Kidney tubule cell (primary cell): ENCODE data around the gene TAT.

Source experiments
- DNase-seq: peaks from one replicate; pipeline ENCODE4 v3.0.0-alpha.2; 2018; ENCODE audit warnings: low spot score

TAT gene

DNA sequence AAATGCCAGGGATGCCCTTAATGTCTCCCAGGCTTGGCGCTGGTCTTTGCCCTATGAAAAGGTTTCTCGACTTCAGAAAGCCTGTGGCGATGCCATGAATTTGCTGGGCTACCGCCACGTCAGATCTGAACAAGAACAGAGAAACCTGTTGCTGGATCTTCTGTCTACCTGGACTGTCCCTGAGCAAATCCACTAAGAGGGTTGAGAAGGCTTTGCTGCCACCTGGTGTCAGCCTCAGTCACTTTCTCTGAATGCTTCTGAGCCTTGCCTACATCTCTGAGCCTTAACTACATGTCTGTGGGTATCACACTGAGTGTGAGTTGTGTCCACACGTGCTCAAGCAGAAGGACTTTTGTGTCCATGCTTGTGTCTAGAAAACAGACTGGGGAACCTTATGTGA, 39.2 kb downstream of the TAT start:
- peak; percentile 57 for DNase-seq

DNA sequence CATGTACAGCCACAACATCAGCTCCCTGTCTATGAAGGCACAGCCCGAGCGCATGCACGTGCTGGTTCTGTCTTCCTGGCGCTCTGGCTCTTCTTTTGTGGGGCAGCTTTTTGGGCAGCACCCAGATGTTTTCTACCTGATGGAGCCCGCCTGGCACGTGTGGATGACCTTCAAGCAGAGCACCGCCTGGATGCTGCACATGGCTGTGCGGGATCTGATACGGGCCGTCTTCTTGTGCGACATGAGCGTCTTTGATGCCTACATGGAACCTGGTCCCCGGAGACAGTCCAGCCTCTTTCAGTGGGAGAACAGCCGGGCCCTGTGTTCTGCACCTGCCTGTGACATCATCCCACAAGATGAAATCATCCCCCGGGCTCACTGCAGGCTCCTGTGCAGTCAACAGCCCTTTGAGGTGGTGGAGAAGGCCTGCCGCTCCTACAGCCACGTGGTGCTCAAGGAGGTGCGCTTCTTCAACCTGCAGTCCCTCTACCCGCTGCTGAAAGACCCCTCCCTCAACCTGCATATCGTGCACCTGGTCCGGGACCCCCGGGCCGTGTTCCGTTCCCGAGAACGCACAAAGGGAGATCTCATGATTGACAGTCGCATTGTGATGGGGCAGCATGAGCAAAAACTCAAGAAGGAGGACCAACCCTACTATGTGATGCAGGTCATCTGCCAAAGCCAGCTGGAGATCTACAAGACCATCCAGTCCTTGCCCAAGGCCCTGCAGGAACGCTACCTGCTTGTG, 40.0 kb downstream of the TAT start:
- no peak for DNase-seq

DNA sequence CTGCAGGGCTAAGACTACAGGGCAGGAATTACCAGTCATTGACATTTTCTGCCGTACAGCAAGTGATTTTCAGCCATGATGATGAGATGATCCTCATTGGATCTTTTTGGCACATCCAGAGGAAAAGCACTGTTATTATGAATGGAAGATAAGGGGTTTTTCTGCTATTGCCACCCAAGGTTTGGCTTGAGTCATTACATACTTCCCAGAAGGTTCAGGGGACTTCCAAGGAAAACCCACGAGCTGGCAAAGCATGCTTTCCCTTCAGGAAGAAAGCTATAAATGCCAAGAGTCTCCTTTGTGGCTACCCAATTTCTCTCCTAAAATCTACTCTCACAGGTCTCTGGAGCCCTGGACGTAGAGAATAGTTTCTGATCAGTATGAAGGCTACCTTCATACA, 44.5 kb downstream of the TAT start:
- peak; percentile 42 for DNase-seq

DNA sequence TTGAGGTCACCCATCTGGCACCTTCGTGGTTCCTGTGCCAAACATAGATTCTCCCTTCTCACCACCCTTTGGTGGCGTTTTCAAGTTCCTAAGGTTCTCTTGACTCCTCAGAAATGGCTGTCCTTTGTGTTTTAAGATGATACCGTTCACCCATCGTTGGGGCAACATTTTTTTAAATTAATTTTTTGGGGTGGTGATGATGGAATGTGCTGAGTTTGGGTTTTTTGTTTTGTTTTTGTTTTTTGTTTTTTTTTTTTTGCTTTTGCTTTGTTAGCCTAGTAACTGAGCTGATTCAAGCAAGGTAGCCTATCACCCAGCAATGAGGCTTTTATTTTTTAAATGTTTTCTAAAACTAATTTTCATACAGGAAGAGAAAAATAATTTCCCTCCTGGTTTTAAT, 48.0 kb downstream of the TAT start:
- DNase-seq, result no peak

DNA sequence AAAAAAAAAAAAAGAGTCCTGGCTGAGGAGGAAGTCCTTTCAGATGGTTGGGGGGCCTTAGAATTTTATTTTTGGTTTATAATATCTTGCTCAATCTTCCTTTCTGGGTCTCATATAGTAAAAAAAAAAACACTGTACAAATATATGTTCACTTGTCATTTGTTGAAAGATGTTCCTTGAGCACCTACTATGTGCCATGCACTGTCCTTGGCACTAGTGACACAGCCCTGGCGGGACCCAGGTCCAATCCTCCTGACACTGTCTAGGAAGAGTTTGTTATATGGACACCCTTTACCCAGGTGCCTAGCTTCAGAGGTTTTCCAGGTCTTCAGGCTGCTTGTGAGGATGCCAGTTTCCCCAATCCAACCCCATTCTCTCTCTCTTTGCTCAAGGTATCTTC, 48.6 kb downstream of the TAT start:
- no peak for DNase-seq

DNA sequence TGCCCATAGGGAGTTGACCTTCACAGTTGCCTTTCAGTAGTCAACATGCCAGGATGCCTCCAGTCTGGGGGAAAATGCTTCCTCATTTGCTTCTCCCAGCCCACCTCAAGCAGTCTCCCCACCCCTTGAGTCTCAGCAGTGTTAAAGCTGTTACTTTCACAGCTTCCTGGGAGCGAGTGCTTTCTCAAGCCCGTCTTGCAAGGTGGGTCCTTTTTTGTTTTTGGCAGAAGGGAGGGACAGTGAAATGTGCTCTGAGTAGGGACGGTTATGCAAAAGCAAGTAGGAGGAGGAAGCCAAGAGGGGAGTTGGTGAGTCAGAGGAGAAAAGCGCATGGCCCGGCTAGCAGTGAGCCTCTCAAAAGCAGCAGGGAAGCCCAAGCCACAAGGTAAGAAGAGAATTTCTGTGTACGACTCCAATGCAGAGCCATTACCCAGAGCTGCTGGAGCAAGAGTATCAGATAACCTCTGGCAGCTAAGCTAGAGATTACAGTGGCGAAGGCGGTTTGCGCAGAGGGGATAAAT, 50.7 kb downstream of the TAT start, which contains the start of gene CHST4:
TSS of gene CHST4 (plus strand) at position 316 of the 521 bp plus-strand sequence. CDS start 10,252 bp downstream, outside the sequence.
- peak; percentile 31 for DNase-seq

DNA sequence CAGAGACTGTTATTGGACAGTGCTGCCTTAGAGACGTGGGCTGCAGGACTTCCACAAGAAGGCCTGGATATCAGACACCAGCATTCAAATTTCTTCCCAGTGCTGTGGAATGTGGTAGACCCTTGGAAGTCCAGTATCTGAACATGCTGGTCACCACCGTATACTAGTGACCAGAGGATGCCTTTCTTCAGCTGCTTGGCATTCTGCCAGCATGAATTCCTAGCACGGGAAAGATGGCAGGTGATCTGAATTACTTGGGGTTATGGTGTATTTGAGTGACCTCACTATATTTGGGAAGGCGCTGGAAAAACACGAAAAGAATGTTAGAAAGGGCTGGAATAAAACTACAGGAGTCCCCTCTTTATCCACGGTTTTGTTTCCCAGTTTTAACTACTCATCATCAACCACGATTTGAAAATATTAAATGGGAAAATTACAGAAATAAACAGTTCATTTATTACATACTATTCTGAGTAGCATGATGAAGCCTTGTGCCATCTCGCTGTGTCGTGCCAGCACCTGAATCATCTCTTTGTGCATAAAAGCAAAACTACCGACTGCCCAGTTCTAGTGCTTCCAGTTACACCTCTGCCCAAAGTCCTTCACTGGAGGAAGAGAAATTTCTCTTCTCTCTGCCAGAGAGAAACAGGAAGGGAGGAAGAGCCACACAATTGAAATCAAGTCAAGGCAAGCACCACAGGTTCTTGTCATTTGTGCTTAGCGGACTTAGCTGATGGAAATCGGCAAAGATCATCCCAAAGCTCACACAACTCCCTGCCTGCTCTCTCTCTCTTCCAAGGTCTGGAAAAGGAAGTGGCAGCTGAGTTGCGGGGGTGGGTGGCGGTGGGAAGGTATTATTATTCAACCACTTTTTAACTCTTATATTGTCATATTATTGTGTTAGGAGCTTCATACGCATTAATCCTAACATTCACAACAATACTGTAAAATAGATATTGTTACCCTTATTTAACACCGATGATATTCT, 52.0 kb downstream of the TAT start:
- DNase-seq, result no peak

DNA sequence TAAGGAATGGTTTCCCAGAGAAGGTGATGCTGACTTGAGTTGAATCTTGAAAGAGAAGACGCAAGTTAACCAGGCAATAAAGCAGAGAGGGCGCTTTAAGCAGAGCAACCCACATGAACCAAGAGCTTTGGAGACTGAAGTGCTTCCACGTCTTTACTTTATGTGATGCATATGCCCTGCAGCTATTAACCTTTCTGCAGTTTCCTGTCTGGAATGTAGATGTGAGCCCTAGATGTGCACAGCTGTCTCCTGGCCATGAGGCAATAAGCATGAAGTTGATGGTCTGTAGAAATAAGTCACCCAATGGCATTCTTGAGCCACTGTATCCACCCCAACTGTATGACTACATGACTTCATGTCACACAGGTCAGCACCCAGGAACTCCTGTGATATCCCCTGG, 56.3 kb downstream of the TAT start:
- DNase-seq, result peak; percentile 50
